ENCODE results near the gene ATP6V1D. TPM values are rescaled to one million over a fixed set of nuclear protein-coding genes. Genes with fewer than 3 reads are reported as not detected.

ATP6V1D gene
- total and polyA plus RNA-seq, 2 of the 8 experiments (the other 6 are each of a cell fraction or from before 2014, with no cell fraction given): 45.1 to 76.3 TPM

DNA sequence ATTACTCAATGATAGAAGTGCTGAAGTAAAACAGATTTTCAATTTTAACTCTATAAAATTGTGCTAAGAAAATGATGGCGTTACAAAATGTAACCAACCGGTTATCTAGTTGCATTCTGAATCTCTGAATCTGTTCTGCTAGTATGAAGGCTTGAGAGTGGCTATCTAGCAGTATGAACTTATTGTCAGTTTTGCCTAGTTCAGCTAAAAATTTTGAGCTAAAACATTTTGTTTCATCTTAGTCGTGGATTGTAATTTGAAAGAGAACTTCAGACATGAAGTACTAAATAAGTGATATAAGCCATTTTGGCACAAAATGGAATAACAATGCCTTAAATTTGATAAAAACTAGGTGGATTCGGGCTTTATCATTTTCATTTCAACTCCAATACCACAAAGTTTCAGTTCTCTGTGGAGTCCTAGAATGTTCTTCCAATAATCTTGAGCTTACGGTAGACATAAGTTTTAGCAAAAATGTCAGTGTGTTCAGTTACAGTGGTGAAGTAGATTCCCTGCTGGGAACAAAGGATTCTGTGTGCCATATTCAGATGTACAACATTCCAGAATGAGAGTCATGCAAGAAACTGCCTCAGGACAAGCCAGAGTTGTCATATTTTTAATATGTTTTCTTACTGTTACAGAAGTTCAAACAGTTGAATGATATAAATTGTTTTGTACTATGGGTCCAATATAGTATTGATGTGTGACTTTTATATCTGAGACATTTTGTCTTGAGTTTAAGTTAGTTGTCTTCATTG lies 28.1 kb downstream of the ATP6V1D start:
- H3K9ac ChIP-seq (replicated peaks in 1 of 4; ENCODE audit: extremely low read depth in 1 of 4, low read depth in 3 of 4, low read length in 3 of 4): no peak overlapping the region
- H2AFZ ChIP-seq (ENCODE audit: low read length): no peak overlapping the region
- POLR2A ChIA-PET (ENCODE audit: partially characterized antibody): interaction anchor here (1.2 kb wide), 1 partner anchor 16 kb away, joined by 3 read pairs; no protein-coding TSS in a partner anchor
- CTCF ChIA-PET (ENCODE audit: partially characterized antibody): interaction anchor here (3.2 kb wide), 1 partner anchor 165 kb away, joined by 10 read pairs; no protein-coding TSS in a partner anchor
- H3K4me3 ChIP-seq (ENCODE audit: extremely low read depth in 1 of 4, insufficient read depth in 2 of 4, low read depth in 3 of 4, low read length in 4 of 4): no peak overlapping the region
- no peak overlapping the region for H3K23ac ChIP-seq (ENCODE audit: insufficient read length)
- H3K36me3 ChIP-seq (ENCODE audit: control insufficient read depth in 2 of 4, insufficient read depth in 4 of 4, low read length in 3 of 4): peaks cover 7 to 34% (median 18%) of the 10 kb centered on the region in 4 experiments
- H4K8ac ChIP-seq (ENCODE audit: extremely low read depth, insufficient read depth, low read length): no peak overlapping the region
- H3K9me3 ChIP-seq (ENCODE audit: insufficient read depth in 2 of 2, low read depth in 1 of 2, low read length in 1 of 2): no peaks in the 10 kb centered on the region
- no peak overlapping the region for H3K18ac ChIP-seq (ENCODE audit: extremely low read depth, low read length)
- no peaks in the 10 kb centered on the region for H3K79me2 ChIP-seq (ENCODE audit: control insufficient read depth in 1 of 2, insufficient read depth in 2 of 2, low read length in 2 of 2)
- H2AK5ac ChIP-seq (ENCODE audit: low read depth, low read length): no peak overlapping the region
- no peak overlapping the region for H4K5ac ChIP-seq (ENCODE audit: insufficient read length, low read depth, low read length)
- WGBS, 2 experiments (ENCODE audit: extremely low coverage in 1 of 2, insufficient coverage in 1 of 2, insufficient read length in 1 of 2, insufficient replicate concordance in 2 of 2, low coverage in 1 of 2, low lambda C conversion rate in 2 of 2, missing lambda C conversion rate in 1 of 2): 87% methylated on average over 5 of the region's 5 CpGs; no CpG with 5 or more reads in 1 of the 2 experiments
- DNase-seq (ENCODE audit: low read depth in 1 of 2, low spot score in 2 of 2) (no peak), FAIRE-seq (no peak)
- H3K14ac ChIP-seq (ENCODE audit: insufficient read length): no peak overlapping the region
- no peaks in the 10 kb centered on the region for H3K23me2 ChIP-seq (ENCODE audit: low read depth, low read length)
- H2BK12ac ChIP-seq (ENCODE audit: low read depth, low read length): no peak overlapping the region
- H4K20me1 ChIP-seq (replicated peaks in 1 of 2; ENCODE audit: control insufficient read depth in 1 of 2, insufficient read depth in 2 of 2, low read length in 2 of 2): peaks cover 0 to 2% of the 10 kb centered on the region in 2 experiments
- H3K4me1 ChIP-seq (replicated peaks in 1 of 4; ENCODE audit: control insufficient read depth in 3 of 4, insufficient read depth in 4 of 4, low read length in 3 of 4): no peaks in the 10 kb centered on the region
- H4K91ac ChIP-seq (replicated peaks; ENCODE audit: insufficient read length, low read length): no peak overlapping the region
- no peak for TF ChIP-seq JUN (IDR thresholded peaks at IDR 0.05; ENCODE audit: low read depth, low read length)
- TF ChIP-seq, protein P1, sequence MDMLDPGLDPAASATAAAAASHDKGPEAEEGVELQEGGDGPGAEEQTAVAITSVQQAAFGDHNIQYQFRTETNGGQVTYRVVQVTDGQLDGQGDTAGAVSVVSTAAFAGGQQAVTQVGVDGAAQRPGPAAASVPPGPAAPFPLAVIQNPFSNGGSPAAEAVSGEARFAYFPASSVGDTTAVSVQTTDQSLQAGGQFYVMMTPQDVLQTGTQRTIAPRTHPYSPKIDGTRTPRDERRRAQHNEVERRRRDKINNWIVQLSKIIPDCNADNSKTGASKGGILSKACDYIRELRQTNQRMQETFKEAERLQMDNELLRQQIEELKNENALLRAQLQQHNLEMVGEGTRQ (IDR thresholded peaks at IDR 0.05; ENCODE audit: low read length): no peak
- no peak for TF ChIP-seq TEAD4 (IDR thresholded peaks at IDR 0.05; ENCODE audit: low read depth, low read length)
- TF ChIP-seq EZH2 (IDR thresholded peaks at IDR 0.05; ENCODE audit: low read depth, low read length, severe bottlenecking): no peak
- no peak overlapping the region for H3K4me2 ChIP-seq (ENCODE audit: insufficient read depth in 1 of 2, low read depth in 2 of 2, low read length in 2 of 2)
- no peak overlapping the region for H2BK120ac ChIP-seq (replicated peaks; ENCODE audit: low read depth, low read length)
- no peak overlapping the region for H2BK5ac ChIP-seq (ENCODE audit: low read depth, low read length)
- H3K4ac ChIP-seq (replicated peaks; ENCODE audit: insufficient read length, low read depth, low read length): no peak overlapping the region
- H2BK15ac ChIP-seq (ENCODE audit: low read length): no peak overlapping the region
- no peak overlapping the region for H2BK20ac ChIP-seq (ENCODE audit: low read length)
- H3K56ac ChIP-seq (replicated peaks; ENCODE audit: insufficient read length, low read depth, low read length): no peak overlapping the region
- no peak overlapping the region for H3K27ac ChIP-seq (ENCODE audit: low read depth, low read length)
- H3K27me3 ChIP-seq (replicated peaks in 1 of 4; ENCODE audit: control insufficient read depth in 3 of 4, extremely low read depth in 1 of 4, insufficient read depth in 3 of 4, low read length in 3 of 4): no peaks in the 10 kb centered on the region
- H3K79me1 ChIP-seq (ENCODE audit: low read depth, low read length): no peaks in the 10 kb centered on the region

Measured in H1 (cell line).